ENCODE results near the gene CLCF1. TPM values are rescaled to one million over a fixed set of nuclear protein-coding genes. Genes with fewer than 3 reads are reported as not detected.

Gene CLCF1
- total and polyA plus RNA-seq, 2 of the 13 experiments (the other 11 are each of a cell fraction or from before 2014, with no cell fraction given): 0.49 to 0.78 TPM

- TF ChIP-seq ZBTB4 (CRISPR knock-in tag; IDR thresholded peaks at IDR 0.05; ENCODE audit: borderline replicate concordance) (no peak), ZNF296 (CRISPR knock-in tag; conservative IDR thresholded peaks at IDR 0.05) (no peak), CENPT (CRISPR knock-in tag; IDR thresholded peaks at IDR 0.05; ENCODE audit: low read depth) (peak; percentile 71; the same call in 1 of the 2 replicates), JUN (CRISPR knock-in tag; IDR thresholded peaks at IDR 0.05) (no peak), GABPB1 (CRISPR knock-in tag; IDR thresholded peaks at IDR 0.05) (peak; percentile 37; the same call in 1 of the 2 replicates), HOXA5 (CRISPR knock-in tag; IDR thresholded peaks at IDR 0.05) (0 out of 2 replicates have a peak, but pooled peaks have one; percentile 14), POLR2G (IDR thresholded peaks at IDR 0.05; ENCODE audit: low read depth, low read length) (0 out of 2 replicates have a peak, but pooled peaks have one; percentile 27), KDM5A (IDR thresholded peaks at IDR 0.05; ENCODE audit: borderline replicate concordance, low read length) (no peak), NFE2L2 (IDR thresholded peaks at IDR 0.05; ENCODE audit: low read length) (no peak), TBX2 (CRISPR knock-in tag; IDR thresholded peaks at IDR 0.05; ENCODE audit: borderline replicate concordance) (no peak), MYPOP (CRISPR knock-in tag; IDR thresholded peaks at IDR 0.05) (peak; percentile 54; the same call in 1 of the 2 replicates), ZNF773 (CRISPR knock-in tag; IDR thresholded peaks at IDR 0.05; ENCODE audit: borderline replicate concordance) (peak; percentile 50; the same call in 1 of the 2 replicates), KLF16 (CRISPR knock-in tag; IDR thresholded peaks at IDR 0.05) (peak in 1 of 2 experiments; percentile 29; a peak in 1 of 4 replicates), ZNF12 (CRISPR knock-in tag; IDR thresholded peaks at IDR 0.05) (no peak), GTF3A (CRISPR knock-in tag; conservative IDR thresholded peaks at IDR 0.05) (no peak), ZNF558 (CRISPR knock-in tag; IDR thresholded peaks at IDR 0.05; ENCODE audit: borderline replicate concordance) (no peak), ZNF142 (CRISPR knock-in tag; IDR thresholded peaks at IDR 0.05) (no peak)
Observed at GRCh38 chr11:67420646-67421429, 47.4 kb upstream of the CLCF1 start (continued).

All from HepG2 (cell line).